Stimulated activated CD4-positive, alpha-beta T cell treated with anti-CD3 and anti-CD28 coated beads, Interleukin-4, amount 100 ng/mL, for 48 hours (primary cell): Measurements from ENCODE around the gene LAIR1.

ENCODE experiments used
- DNase-seq, 2 donors: peaks; one replicate each; pipeline ENCODE4 v3.0.0-alpha.2; 2020; ENCODE audit warnings: low read depth in 2 of 2

LAIR1 gene

DNA sequence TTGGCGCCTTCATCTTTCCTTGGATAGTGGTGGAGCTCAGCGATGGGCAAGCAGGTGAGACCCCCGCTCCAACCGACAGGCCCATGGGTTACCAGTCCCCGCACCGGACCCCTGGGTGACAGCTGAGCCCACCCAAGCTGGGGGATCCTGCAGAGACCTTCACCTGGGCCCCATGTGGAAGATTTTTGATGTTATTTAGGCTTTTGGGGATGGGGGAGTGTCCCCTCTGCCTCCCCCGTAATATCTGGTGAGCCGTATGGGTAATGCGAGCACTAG is 46.8 kb downstream of the LAIR1 start:
- no peak for DNase-seq

DNA sequence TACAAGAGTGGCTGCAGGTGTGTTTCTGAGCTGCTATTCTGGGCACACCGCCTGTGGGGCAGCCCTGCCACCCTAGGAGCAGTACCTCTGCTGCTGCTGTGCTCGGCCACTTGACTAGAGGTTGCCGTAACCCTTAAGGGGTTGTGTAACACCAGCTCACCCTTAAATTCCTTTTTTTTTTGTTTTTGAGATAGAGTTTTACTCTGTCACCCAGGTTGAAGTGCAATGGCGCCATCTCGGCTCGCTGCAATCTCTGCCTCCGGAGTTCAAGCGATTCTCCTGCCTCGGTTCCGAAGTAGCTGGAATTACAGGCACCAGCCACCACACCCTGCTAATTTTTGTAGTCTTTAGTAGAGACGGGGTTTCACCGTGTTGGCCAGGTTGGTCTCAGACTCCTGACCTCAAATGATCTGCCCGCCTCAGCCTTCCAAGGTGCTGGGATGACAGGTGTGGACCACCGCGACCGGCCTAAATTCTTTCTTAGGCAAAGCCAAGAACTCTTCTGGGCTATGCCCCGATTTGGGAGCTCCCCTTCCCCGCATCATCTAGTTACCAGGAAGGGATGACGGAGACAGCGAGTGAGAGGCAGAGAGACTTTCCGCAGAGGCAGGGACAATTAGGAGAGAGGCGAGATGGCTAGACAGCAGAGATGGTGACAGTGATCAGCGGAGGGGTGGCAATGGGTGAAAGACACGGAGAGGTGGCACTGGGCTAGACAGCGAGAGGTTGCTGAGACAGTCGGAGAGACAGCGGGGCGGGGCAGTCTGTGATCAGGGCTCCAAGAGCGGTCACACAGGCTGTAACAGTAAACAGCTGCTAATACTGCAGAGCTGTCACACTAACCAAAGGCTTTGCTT is 47.4 kb downstream of the LAIR1 start:
- DNase-seq: no peak

GRCh38 chr19:54316746-54317107 is 48.0 kb downstream of the LAIR1 start:
- no peak for DNase-seq

- no peak for DNase-seq
These were observed 48.8 kb downstream of the LAIR1 start for GRCh38 chr19:54315956-54316355.

- no peak for DNase-seq
These were observed 52.0 kb downstream of the LAIR1 start, which contains the start of gene LILRA5 for GRCh38 chr19:54312436-54313377. LILRA5 (minus strand) TSS chr19:54313166; CDS start chr19:54313019, 147 bp downstream.

DNA sequence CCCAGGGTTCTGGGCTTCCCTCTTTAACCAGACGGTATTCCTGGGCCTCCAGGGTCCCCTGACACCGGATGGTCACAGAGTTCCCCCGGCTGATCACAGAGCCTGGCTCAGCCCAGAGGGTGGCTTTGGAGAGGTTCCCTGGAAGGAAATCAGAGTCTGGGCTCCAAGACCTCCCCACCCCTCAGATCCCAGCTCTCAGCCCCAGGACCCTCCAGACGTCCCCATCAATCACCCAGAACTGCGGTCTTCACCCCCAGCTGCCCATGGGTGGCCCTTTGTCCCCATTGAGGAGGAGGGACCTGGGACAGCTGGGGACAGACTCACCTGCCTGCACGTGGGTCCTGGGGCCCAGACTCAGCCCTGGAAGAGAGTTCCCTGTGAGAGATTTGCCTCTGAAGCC is 52.7 kb downstream of the LAIR1 start:
- no peak for DNase-seq

- no peak for DNase-seq
These were observed 53.2 kb downstream of the LAIR1 start for GRCh38 chr19:54311486-54311885.

DNA sequence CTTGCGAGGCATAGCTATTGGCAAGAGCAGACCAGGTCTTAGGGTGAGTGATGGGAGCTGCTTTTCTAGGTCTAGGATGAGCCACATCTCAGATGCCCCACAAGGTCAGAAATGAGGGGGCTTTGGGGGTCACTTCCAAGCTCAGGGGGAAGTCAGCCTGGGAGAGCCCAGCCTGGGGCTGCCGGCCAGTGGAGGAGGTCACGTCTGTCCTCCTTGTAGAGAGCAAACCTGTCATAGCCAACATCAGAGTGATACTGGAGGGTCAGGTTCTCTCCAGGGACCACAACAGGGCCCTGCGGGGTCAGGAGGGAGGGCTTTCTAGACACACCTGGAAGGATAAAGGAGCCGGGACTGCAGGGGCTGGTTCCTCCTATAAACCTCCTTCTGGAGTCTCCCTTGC is 54.2 kb downstream of the LAIR1 start:
- no peak for DNase-seq

GRCh38 chr19:54309811-54310210 is 54.9 kb downstream of the LAIR1 start:
- no peak for DNase-seq

DNA sequence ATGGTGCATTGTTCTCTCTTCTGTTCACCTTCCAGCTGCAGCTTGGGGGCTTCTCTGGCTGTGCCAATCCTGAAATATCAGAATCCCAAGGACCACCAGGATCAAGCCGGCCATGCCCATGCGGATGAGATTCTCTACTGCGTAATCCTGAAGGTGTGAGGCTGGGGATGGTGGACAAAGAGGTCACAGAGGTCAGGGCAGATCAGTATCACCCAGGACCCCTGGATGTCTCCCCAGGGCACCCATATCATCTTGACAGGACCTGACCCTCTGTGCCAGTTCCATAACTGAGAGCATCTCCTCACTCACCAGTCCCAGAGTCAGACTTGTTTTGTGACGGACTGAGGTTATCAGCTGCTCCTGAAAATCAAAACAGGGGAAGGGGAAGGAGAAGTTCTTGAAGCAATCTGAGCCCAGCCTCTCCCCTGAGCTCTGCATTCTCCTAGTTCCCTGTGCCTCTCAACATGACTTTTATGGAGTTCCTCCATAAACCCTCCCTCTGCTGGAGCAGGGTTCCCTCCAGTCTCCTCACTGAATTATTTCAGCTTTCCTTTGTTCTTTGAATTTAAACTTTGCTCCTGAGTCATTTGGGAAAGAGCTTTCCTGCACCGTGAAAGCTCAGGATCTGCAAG is 57.2 kb downstream of the LAIR1 start:
- DNase-seq: no peak

DNA sequence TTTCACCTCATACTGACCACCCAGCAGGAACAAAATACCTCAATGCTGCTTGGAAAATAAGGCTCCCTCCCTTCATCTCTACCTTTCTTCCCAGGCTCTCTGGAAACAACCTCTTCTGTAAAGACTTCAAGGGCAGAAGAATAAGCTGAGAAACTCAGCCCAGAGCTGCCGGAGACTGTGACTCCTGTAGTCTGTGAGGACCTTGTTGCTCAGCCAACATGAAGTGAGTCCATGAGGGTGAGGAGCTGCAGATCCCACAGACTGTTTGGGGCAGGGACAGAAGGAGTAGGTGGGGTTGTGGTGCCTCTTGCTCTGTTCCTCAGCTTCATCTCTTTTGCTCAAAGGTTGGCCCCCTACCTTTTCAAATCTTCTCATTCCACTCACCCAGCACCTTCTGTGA is 59.6 kb downstream of the LAIR1 start:
- no peak for DNase-seq

DNA sequence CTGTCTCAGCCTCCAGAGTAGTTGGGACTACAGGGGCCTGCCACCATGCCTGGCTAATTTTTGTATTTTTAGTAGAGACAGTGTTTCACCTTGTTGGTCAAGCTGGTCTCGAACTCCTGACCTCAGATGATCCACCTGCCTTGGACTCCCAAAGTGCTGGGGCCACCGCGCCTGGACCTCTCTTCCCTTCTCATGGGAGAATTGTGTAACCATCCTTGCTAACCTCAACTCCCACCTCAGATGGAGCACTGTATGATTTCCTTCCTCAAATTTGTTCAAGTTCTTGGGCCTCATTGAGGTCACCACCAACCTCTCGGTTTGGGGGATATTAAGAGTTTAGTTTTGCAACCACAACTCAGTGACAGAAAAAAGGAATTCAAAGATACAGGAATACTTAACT is 62.5 kb downstream of the LAIR1 start:
- no peak for DNase-seq
